Measurements from ENCODE around the gene PCSK5. TPM values are rescaled to one million over a fixed set of nuclear protein-coding genes. Genes with fewer than 3 reads are reported as not detected.

The PCSK5 gene
- total and polyA plus RNA-seq, 2 donors (not counting 1 experiment from before 2014, with no cell fraction given) = 0.09 TPM; not detected in 1

GRCh38 chr9:76379494-76379893, 489.0 kb downstream of the PCSK5 start:
- H3K4me3 ChIP-seq (ENCODE audit: control extremely low read depth in 1 of 5, extremely low read depth in 1 of 5, insufficient read depth in 1 of 5, low read depth in 2 of 5, low read length in 4 of 5) = no peak overlapping the region
- DNase-seq (no peak), ATAC-seq (ENCODE audit: low read depth) (no peak)
- H3K27me3 Mint-ChIP-seq = no peaks in the 10 kb centered on the region
- H2AFZ ChIP-seq (ENCODE audit: insufficient read depth, low read depth, low read length, poor library complexity, severe bottlenecking) = no peak overlapping the region
- H3K79me2 ChIP-seq (ENCODE audit: control insufficient read depth, insufficient read depth, low read length) = no peaks in the 10 kb centered on the region
- no peak overlapping the region for H3K27ac ChIP-seq (ENCODE audit: low read length in 2 of 2)
- H3K27me3 ChIP-seq (replicated peaks in 1 of 4; ENCODE audit: control extremely low read depth in 1 of 4, control insufficient read depth in 3 of 4, insufficient read depth in 4 of 4, low read length in 3 of 4) = no peaks in the 10 kb centered on the region
- ChIA-PET POLR2A (no interaction called here), CTCF (no interaction called here)
- intact Hi-C loops (cut with micrococcal nuclease) = no loop called here
- H3K4me1 ChIP-seq (ENCODE audit: control insufficient read depth in 2 of 2, insufficient read depth in 2 of 2, low read length in 2 of 2) = no peaks in the 10 kb centered on the region
- no peak overlapping the region for H3K4me2 ChIP-seq (replicated peaks; ENCODE audit: low read depth, low read length, poor library complexity, severe bottlenecking)
- TF ChIP-seq EZH2 (IDR thresholded peaks at IDR 0.05; ENCODE audit: borderline replicate concordance, insufficient read depth, low read depth, low read length, poor library complexity, severe bottlenecking) (no peak), CTCF (IDR thresholded peaks at IDR 0.05) (no peak)
- H3K9ac ChIP-seq (ENCODE audit: low read length) = no peak overlapping the region
- 80% methylated on average over 1 of the region's 2 CpGs for whole genome bisulfite sequencing (ENCODE audit: insufficient coverage)
- H3K9me3 ChIP-seq (ENCODE audit: control extremely low read depth in 1 of 3, control insufficient read depth in 2 of 3, insufficient read depth in 1 of 3, low read length in 2 of 3) = no peaks in the 10 kb centered on the region
- no peaks in the 10 kb centered on the region for H3K9me3 Mint-ChIP-seq (ENCODE audit: insufficient read depth)
- no peaks in the 10 kb centered on the region for H4K20me1 ChIP-seq (ENCODE audit: control insufficient read depth, insufficient read depth, low read length, poor library complexity, severe bottlenecking)
- H3K4me3 Mint-ChIP-seq = no peak overlapping the region
- no peaks in the 10 kb centered on the region for H3K4me1 Mint-ChIP-seq
- peaks cover 0 to 7% of the 10 kb centered on the region in 2 experiments for H3K36me3 ChIP-seq (replicated peaks in 1 of 2; ENCODE audit: control extremely low read depth in 1 of 2, control insufficient read depth in 1 of 2, extremely low read depth in 1 of 2, insufficient read depth in 2 of 2, low read length in 1 of 2)
- H3K27ac Mint-ChIP-seq = no peak overlapping the region

- H3K4me3 Mint-ChIP-seq = no peak overlapping the region
- CTCF ChIA-PET = no interaction called here
- peaks cover 9 to 15% of the 10 kb centered on the region in 2 donors for H3K4me1 ChIP-seq (ENCODE audit: control insufficient read depth in 2 of 2, insufficient read depth in 2 of 2, low read length in 2 of 2)
Observed at GRCh38 chr9:76390656-76391055, 500.2 kb downstream of the PCSK5 start.

More at GRCh38 chr9:76390656-76391055, 500.2 kb downstream of the PCSK5 start:
- Histone ChIP-seq H3K4me2 (replicated peaks; ENCODE audit: low read depth, low read length, poor library complexity, severe bottlenecking) (no peak overlapping the region), H3K27me3 (replicated peaks in 1 of 4; ENCODE audit: control extremely low read depth in 1 of 4, control insufficient read depth in 3 of 4, insufficient read depth in 4 of 4, low read length in 3 of 4) (no peaks in the 10 kb centered on the region), H2AFZ (ENCODE audit: insufficient read depth, low read depth, low read length, poor library complexity, severe bottlenecking) (no peak overlapping the region), H3K9ac (ENCODE audit: low read length) (no peak overlapping the region), H3K4me3 (ENCODE audit: control extremely low read depth in 1 of 5, extremely low read depth in 1 of 5, insufficient read depth in 1 of 5, low read depth in 2 of 5, low read length in 4 of 5) (no peak overlapping the region), H3K27ac (ENCODE audit: low read length in 2 of 2) (no peak overlapping the region), H3K9me3 (ENCODE audit: control extremely low read depth in 1 of 3, control insufficient read depth in 2 of 3, insufficient read depth in 1 of 3, low read length in 2 of 3) (no peaks in the 10 kb centered on the region), H4K20me1 (ENCODE audit: control insufficient read depth, insufficient read depth, low read length, poor library complexity, severe bottlenecking) (peaks cover 4% of the 10 kb centered on the region), H3K79me2 (ENCODE audit: control insufficient read depth, insufficient read depth, low read length) (peaks cover 13% of the 10 kb centered on the region), H3K36me3 (replicated peaks in 1 of 2; ENCODE audit: control extremely low read depth in 1 of 2, control insufficient read depth in 1 of 2, extremely low read depth in 1 of 2, insufficient read depth in 2 of 2, low read length in 1 of 2) (peaks cover 0 to 12% of the 10 kb centered on the region in 2 experiments)
- ATAC-seq (ENCODE audit: low read depth) (no peak), DNase-seq (no peak)
- POLR2A ChIA-PET = interaction anchor here (0.7 kb wide), 1 partner anchor 1364 kb away, joined by 4 read pairs; no protein-coding TSS in a partner anchor
- TF ChIP-seq EZH2 (IDR thresholded peaks at IDR 0.05; ENCODE audit: borderline replicate concordance, insufficient read depth, low read depth, low read length, poor library complexity, severe bottlenecking) (no peak), CTCF (IDR thresholded peaks at IDR 0.05) (no peak)
- no peaks in the 10 kb centered on the region for H3K9me3 Mint-ChIP-seq (ENCODE audit: insufficient read depth)
- intact Hi-C loops (cut with micrococcal nuclease) = loop anchor here (10.0 kb wide), 2 partner anchors 1436 to 1904 kb away; partner anchors contain the start of genes C9orf40 and PSAT1
- no CpG with 5 or more reads among the region's 1 CpG for WGBS (ENCODE audit: insufficient coverage)
- peaks cover 14% of the 10 kb centered on the region for H3K4me1 Mint-ChIP-seq
- H3K27ac Mint-ChIP-seq = no peak overlapping the region
- no peaks in the 10 kb centered on the region for H3K27me3 Mint-ChIP-seq
